Measurements from ENCODE around the gene FAM174B. TPM values are rescaled to one million over a fixed set of nuclear protein-coding genes. Genes with fewer than 3 reads are reported as not detected.

FAM174B gene
- total RNA-seq, 2 experiments from 2014 or later: 3.4 to 3.6 TPM

GRCh38 chr15:92612891-92613290 lies 42.7 kb downstream of the FAM174B start:
- H3K36me3 Mint-ChIP-seq (ENCODE audit: low read depth): no peaks in the 10 kb centered on the region
- no peak overlapping the region for H3K27ac Mint-ChIP-seq
- Histone ChIP-seq H3K4me3 (ENCODE audit: low read length) (no peak overlapping the region), H3K4me1 (ENCODE audit: insufficient read depth, low read length) (no peaks in the 10 kb centered on the region), H3K36me3 (ENCODE audit: insufficient read depth, low read length) (no peaks in the 10 kb centered on the region), H3K9me3 (ENCODE audit: control insufficient read depth in 1 of 2, insufficient read depth in 1 of 2, low read length in 2 of 2) (no peaks in the 10 kb centered on the region), H3K27ac (ENCODE audit: low read depth in 1 of 2, low read length in 2 of 2) (no peak overlapping the region), H3K27me3 (ENCODE audit: control insufficient read depth in 1 of 2, insufficient read depth in 2 of 2, low read length in 2 of 2) (no peaks in the 10 kb centered on the region)
- no peaks in the 10 kb centered on the region for H3K9me3 Mint-ChIP-seq
- ChIA-PET CTCF (no interaction called here), POLR2A (no interaction called here)
- H3K4me3 Mint-ChIP-seq: no peak overlapping the region
- intact Hi-C loops (cut with DNase I, micrococcal nuclease): no loop called here
- no peak for ATAC-seq (ENCODE audit: poor library complexity)
- DNase-seq: no peak
- H3K27me3 Mint-ChIP-seq: no peaks in the 10 kb centered on the region
- TF ChIP-seq CTCF (IDR thresholded peaks at IDR 0.05): no peak
- no peaks in the 10 kb centered on the region for H3K4me1 Mint-ChIP-seq (ENCODE audit: low read depth)

DNA sequence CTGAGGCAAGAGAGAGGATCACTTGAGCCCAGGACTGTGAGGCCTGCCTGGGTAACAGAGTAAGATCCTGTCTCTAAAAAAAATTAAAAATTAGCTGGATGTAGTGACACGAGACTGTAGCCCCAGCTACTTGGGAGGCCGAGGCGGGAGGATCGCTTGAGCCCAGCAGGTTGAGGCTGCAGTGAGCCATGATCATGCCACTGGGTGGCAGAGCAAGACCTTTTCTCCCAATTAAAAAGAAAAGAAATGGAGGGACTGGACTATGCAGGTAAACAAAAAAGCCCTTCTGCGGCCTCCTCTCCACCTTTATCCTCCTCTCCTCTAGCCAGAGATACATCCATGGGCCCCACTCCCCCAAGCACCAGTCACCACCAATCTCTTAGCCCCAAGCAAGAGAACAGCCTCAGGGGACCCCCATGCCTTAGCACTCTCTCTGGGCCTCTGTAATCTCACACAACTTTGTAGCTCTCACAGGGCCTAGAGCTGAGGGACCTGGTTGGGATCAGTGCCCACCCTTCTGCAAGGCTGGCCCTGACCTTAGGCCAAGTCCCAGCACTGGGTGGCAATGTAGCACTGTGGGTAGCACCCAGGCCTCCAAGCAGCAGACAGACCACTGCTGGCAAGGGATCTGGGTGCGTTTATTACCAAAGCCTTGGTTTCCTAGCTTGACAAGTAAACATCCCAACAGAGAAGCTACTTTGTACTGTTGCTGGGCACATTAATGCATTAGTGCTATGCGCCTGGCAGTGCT lies 43.4 kb downstream of the FAM174B start:
- H3K36me3 Mint-ChIP-seq (ENCODE audit: low read depth): no peaks in the 10 kb centered on the region
- H3K36me3 ChIP-seq (ENCODE audit: insufficient read depth, low read length): no peaks in the 10 kb centered on the region
- no peaks in the 10 kb centered on the region for H3K4me1 Mint-ChIP-seq (ENCODE audit: low read depth)
- no peaks in the 10 kb centered on the region for H3K27me3 Mint-ChIP-seq
- H3K4me3 ChIP-seq (ENCODE audit: low read length): no peak overlapping the region
- no peak for ATAC-seq (ENCODE audit: poor library complexity)
- H3K27ac Mint-ChIP-seq: no peak overlapping the region
- CTCF ChIA-PET: no interaction called here
- no peaks in the 10 kb centered on the region for H3K27me3 ChIP-seq (ENCODE audit: control insufficient read depth in 1 of 2, insufficient read depth in 2 of 2, low read length in 2 of 2)
- DNase-seq: no peak
- no peak for TF ChIP-seq CTCF (IDR thresholded peaks at IDR 0.05)
- H3K4me1 ChIP-seq (ENCODE audit: insufficient read depth, low read length): no peaks in the 10 kb centered on the region
- H3K4me3 Mint-ChIP-seq: no peak overlapping the region
- intact Hi-C loops (cut with DNase I, micrococcal nuclease): no loop called here
- POLR2A ChIA-PET: no interaction called here
- no peaks in the 10 kb centered on the region for H3K9me3 Mint-ChIP-seq
- no peaks in the 10 kb centered on the region for H3K9me3 ChIP-seq (ENCODE audit: control insufficient read depth in 1 of 2, insufficient read depth in 1 of 2, low read length in 2 of 2)
- no peak overlapping the region for H3K27ac ChIP-seq (ENCODE audit: low read depth in 1 of 2, low read length in 2 of 2)

DNA sequence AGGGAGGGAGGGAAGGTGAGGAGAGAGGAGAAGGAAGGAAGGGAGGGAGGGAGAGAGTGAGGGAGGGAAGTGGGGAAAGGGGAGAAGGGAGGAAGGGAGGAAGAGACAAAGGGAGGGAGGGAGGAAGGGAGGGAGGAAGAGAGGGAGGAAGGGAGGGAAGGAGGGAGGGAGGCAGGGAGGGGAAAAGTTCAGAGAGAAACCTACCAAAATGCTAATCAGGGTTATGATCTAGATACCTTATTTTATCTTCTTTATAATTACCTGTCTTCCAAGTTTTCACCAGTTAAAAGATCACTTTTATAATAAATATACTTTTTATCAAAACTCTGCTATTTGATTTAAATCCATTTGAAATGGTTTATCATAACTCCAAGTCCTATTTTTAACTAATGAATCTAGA lies 44.4 kb downstream of the FAM174B start:
- POLR2A ChIA-PET: no interaction called here
- H3K9me3 Mint-ChIP-seq: no peaks in the 10 kb centered on the region
- intact Hi-C loops (cut with DNase I, micrococcal nuclease): no loop called here
- no peak overlapping the region for H3K4me3 Mint-ChIP-seq
- no peaks in the 10 kb centered on the region for H3K4me1 ChIP-seq (ENCODE audit: insufficient read depth, low read length)
- no peak overlapping the region for H3K27ac Mint-ChIP-seq
- H3K36me3 Mint-ChIP-seq (ENCODE audit: low read depth): no peaks in the 10 kb centered on the region
- CTCF ChIA-PET: no interaction called here
- H3K27ac ChIP-seq (ENCODE audit: low read depth in 1 of 2, low read length in 2 of 2): no peak overlapping the region
- H3K36me3 ChIP-seq (ENCODE audit: insufficient read depth, low read length): no peaks in the 10 kb centered on the region
- H3K4me3 ChIP-seq (ENCODE audit: low read length): no peak overlapping the region
- TF ChIP-seq CTCF (IDR thresholded peaks at IDR 0.05): no peak
- no peaks in the 10 kb centered on the region for H3K27me3 ChIP-seq (ENCODE audit: control insufficient read depth in 1 of 2, insufficient read depth in 2 of 2, low read length in 2 of 2)
- DNase-seq (no peak), ATAC-seq (ENCODE audit: poor library complexity) (no peak)
- H3K27me3 Mint-ChIP-seq: peaks cover 4% of the 10 kb centered on the region
- H3K9me3 ChIP-seq (ENCODE audit: control insufficient read depth in 1 of 2, insufficient read depth in 1 of 2, low read length in 2 of 2): no peaks in the 10 kb centered on the region
- no peaks in the 10 kb centered on the region for H3K4me1 Mint-ChIP-seq (ENCODE audit: low read depth)

Data from CD4-positive, alpha-beta T cell (primary cell).